Body of pancreas (tissue), 4 donors: ENCODE results near the gene TMCO4. TPM values are rescaled to one million over a fixed set of nuclear protein-coding genes. Genes with fewer than 3 reads are reported as not detected.
"Not testable (repeated sequence)": the region's sequence is repeated elsewhere in the genome, so short reads cannot be mapped to it uniquely, and the experiment has no call there.

ENCODE experiments used
- ATAC-seq: fragments of 150-250 bp; one replicate; pipeline ENCODE4 v1.9.1; 2016
- DNase-seq, 4 donors: peaks; one replicate each; pipeline ENCODE4 v3.0.0-alpha.2; 2019
- H3K27ac ChIP-seq, 4 donors: fragments of 200-600 bp; sonication (generic); 1 replicate in 3 of 4; 2 replicates in 1 of 4; pipeline versions ENCODE4 v1.5.1 to v1.6.1; 2016 to 2019; ENCODE audit warnings: mild to moderate bottlenecking in 1 of 4, mixed read lengths in 1 of 4, moderate library complexity in 1 of 4
- H3K27me3 ChIP-seq, 2 donors: fragments of 200-600 bp; sonication (generic); one replicate each; pipeline ENCODE4 v1.6.0; 2016; ENCODE audit warnings: mild to moderate bottlenecking in 1 of 2
- H3K36me3 ChIP-seq, 2 donors: fragments of 200-600 bp; sonication (generic); replicated peaks in 1 of 2; 2 replicates each; pipeline ENCODE4 v1.5.1; 2016; ENCODE audit warnings: low read depth in 2 of 2; ENCODE audit not compliant: insufficient read depth in 1 of 2
- H3K4me1 ChIP-seq: fragments of 200-600 bp; sonication (generic); one replicate; pipeline ENCODE4 v1.6.0; 2016
- H3K4me3 ChIP-seq, 2 donors: fragments of 200-600 bp; sonication (generic); 1 replicate in 1 of 2; 2 replicates in 1 of 2; pipeline ENCODE4 v1.5.1; 2016 to 2019
- H3K9me3 ChIP-seq, 3 donors: fragments of 200-600 bp; sonication (generic); 1 replicate in 2 of 3; 2 replicates in 1 of 3; pipeline ENCODE4 v1.5.1; 2016
- POLR2A ChIP-seq, 3 donors: fragments of 450-650 bp; IDR thresholded peaks; one replicate each; pipeline ENCODE4 v1.6.1; 2016; ENCODE audit warnings: antibody characterized with exemption in 3 of 3, mild to moderate bottlenecking in 2 of 3
- WGBS, 2 donors: methylation state at CpG; one replicate each; pipeline ENCODE4 v1.1.5; 2017; 5-methylcytosine and 5-hydroxymethylcytosine counted together
- intact Hi-C: fragments of 100-400 bp; cut with DNase I; formaldehyde crosslinking; loops from one replicate; pipeline ENCODE4 v1.15.1; 2023
- total RNA-seq, 2 donors: library from RNA; depleted of rRNA; stranded (reverse); fragments of >200 nt; gene quantifications; one replicate each; pipeline ENCODE4 v1.1.0, GENCODE V29; 2016
- TF ChIP-seq, protein P1 (sequence below), 7 experiments: fragments of 450-650 bp in 4 of 7; fragments of 200-600 bp in 3 of 7; sonication (generic) in 3 of 7; IDR thresholded peaks; one replicate each; pipeline ENCODE4 v1.5.1; 2016 to 2019; ENCODE audit warnings: antibody characterized with exemption in 7 of 7

TMCO4 gene
- total RNA-seq, 2 donors from 2014 or later, result 31.3 to 36.3 TPM

DNA sequence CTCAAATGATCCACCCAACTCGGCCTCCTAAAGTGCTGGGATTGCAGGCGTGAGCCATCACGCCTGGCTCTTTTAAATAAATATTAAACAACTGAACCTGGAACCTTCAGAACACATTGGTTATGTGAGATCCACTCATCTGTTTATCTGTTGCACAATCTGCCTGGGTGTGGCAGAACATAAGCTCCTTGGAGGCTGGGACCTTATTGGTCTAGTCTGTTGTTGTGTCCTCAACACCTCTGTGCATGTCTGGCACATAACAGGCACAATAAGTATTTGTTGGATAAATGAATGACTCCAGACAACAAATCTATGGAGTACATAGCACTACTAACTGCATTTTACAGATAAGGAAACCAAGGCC is 159.7 kb downstream of the TMCO4 start:
- Histone ChIP-seq H3K4me3 (no peak overlapping the region), H3K36me3 (no peaks in the 10 kb centered on the region), H3K27me3 (no peaks in the 10 kb centered on the region), H3K27ac (no peak overlapping the region), H3K4me1 (peaks cover 12% of the 10 kb centered on the region), H3K9me3 (no peaks in the 10 kb centered on the region)
- intact Hi-C loops, result no loop called here
- ATAC-seq (no peak), DNase-seq (no peak)
- 49 to 74% methylated on average over 3 of the region's 3 CpGs for WGBS, 2 donors
- TF ChIP-seq, protein P1, sequence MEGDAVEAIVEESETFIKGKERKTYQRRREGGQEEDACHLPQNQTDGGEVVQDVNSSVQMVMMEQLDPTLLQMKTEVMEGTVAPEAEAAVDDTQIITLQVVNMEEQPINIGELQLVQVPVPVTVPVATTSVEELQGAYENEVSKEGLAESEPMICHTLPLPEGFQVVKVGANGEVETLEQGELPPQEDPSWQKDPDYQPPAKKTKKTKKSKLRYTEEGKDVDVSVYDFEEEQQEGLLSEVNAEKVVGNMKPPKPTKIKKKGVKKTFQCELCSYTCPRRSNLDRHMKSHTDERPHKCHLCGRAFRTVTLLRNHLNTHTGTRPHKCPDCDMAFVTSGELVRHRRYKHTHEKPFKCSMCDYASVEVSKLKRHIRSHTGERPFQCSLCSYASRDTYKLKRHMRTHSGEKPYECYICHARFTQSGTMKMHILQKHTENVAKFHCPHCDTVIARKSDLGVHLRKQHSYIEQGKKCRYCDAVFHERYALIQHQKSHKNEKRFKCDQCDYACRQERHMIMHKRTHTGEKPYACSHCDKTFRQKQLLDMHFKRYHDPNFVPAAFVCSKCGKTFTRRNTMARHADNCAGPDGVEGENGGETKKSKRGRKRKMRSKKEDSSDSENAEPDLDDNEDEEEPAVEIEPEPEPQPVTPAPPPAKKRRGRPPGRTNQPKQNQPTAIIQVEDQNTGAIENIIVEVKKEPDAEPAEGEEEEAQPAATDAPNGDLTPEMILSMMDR (IDR thresholded peaks at IDR 0.05), result no peak
- TF ChIP-seq POLR2A (IDR thresholded peaks at IDR 0.05), result no peak

DNA sequence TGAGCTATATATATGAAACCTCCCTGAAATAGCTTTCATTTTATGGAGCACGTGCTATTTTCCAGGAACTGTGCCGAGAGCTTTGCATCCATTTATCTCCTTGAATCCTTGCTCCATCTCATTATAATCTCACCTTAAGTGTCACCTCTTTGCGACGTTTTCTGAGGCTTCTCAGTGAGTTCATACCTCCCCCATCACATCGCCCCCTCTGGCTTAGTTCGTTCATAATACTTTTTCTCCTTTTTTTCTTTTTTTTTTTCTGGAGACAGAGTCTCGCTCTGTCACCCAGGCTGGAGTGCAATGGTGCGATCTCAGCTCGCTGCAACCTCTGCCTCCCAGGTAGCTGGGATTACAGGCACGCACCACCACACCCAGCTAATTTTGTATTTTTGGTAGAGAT is 160.5 kb downstream of the TMCO4 start:
- ATAC-seq, H3K36me3 ChIP-seq, H3K27ac ChIP-seq, H3K27me3 ChIP-seq, H3K4me1 ChIP-seq, DNase-seq, intact Hi-C loops, H3K4me3 ChIP-seq, H3K9me3 ChIP-seq: not testable (repeated sequence)
- WGBS, 2 donors, result 77 to 79% methylated on average over 10 of the region's 10 CpGs

DNA sequence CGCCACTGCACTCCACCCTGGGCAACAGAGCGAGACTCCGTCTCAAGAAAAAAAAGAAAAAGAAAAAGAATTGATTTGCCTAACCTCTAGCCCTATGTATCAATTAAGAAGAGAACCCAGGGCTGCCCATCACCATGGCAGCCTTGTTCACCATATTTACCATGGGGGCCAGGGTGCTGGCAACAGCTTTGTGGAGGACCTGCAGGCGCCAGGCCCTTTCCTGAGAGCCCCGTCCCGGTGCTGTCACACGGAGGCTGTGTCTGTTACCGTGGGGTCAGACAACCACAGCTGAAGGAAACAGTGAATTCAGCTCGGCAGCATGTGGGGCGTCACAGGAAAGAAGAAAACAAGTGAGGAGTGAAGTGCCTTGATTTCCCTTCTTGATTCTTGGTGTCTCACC is 162.1 kb downstream of the TMCO4 start:
- ATAC-seq (no peak), DNase-seq (no peak)
- Histone ChIP-seq H3K27me3 (no peaks in the 10 kb centered on the region), H3K27ac (no peak overlapping the region), H3K4me3 (no peak overlapping the region), H3K36me3 (no peaks in the 10 kb centered on the region), H3K4me1 (no peaks in the 10 kb centered on the region), H3K9me3 (no peaks in the 10 kb centered on the region)
- WGBS, 2 donors, result 83 to 84% methylated on average over 10 of the region's 10 CpGs
- no peak for TF ChIP-seq POLR2A (IDR thresholded peaks at IDR 0.05)
- intact Hi-C loops, result no loop called here

DNA sequence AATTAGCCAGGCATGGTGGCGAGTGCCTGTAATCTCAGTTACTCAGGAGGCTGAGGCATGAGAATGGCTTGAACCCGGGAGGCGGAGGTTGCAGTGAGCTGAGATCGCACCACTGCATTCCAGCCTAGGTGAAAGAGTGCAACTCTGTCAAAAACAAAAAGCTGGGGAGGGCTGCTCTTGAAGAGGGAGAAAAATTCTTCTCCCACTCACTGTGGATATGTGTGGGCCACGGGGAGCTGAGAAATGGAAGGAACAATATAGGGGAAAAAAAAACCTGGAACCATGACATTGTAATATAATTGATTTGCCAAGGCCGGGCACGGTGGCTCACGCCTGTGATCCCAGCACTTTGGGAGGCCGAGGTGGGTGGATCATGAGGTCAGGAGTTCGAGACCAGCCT is 163.0 kb downstream of the TMCO4 start:
- H3K27me3 ChIP-seq, H3K9me3 ChIP-seq, intact Hi-C loops, H3K4me3 ChIP-seq, DNase-seq, H3K27ac ChIP-seq, ATAC-seq, H3K36me3 ChIP-seq, H3K4me1 ChIP-seq: not testable (repeated sequence)
- WGBS, 2 donors, result 87 to 88% methylated on average over 10 of the region's 10 CpGs

DNA sequence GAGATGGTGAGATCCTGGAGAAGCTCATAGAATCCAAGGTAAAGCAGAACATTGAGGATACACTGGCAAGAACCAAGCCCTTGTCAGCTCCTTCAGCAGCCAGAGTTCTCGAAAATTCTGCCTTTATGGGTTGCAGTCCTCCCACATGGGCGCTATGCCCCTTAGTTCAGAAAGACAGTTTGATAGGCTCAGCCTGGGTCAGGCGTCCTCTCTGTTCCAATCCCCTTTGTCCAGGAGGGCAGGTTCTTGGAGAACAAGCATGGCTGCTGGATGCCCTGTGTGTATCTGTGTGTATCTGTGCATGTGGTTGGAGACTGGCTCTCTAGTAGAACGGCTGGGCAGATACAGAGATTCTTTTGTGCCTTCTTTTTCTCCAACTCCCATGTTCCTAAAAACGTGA is 163.7 kb downstream of the TMCO4 start:
- 78 to 82% methylated on average over 5 of the region's 5 CpGs for WGBS, 2 donors
- H3K27me3 ChIP-seq, result no peaks in the 10 kb centered on the region
- ATAC-seq (no peak), DNase-seq (no peak)
- H3K4me1 ChIP-seq, result no peaks in the 10 kb centered on the region
- TF ChIP-seq, protein P1 (IDR thresholded peaks at IDR 0.05), result no peak
- TF ChIP-seq POLR2A (IDR thresholded peaks at IDR 0.05), result no peak
- no peaks in the 10 kb centered on the region for H3K9me3 ChIP-seq
- intact Hi-C loops, result no loop called here
- H3K4me3 ChIP-seq, result no peak overlapping the region
- H3K36me3 ChIP-seq, result no peaks in the 10 kb centered on the region
- no peak overlapping the region for H3K27ac ChIP-seq

DNA sequence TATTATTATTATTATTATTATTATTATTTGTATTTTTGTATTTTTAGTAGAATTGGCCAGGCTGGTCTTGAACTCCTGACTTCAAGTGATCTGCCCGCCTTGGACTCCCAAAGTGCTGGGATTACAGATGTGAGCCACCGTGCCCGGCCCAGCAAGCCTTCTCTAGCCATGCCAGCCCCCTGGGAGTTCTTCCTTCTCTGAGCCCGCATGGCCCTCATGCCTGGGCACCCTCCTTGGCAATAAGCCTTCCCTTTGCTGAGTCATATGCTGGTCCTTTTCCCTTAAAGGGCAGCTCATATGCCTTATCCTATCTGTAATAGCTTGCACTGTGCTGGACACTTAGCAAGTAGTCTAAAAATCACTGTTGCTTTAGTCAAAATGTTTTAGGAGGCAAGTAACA is 164.1 kb downstream of the TMCO4 start:
- ATAC-seq (no peak), DNase-seq (no peak)
- no peaks in the 10 kb centered on the region for H3K4me1 ChIP-seq
- WGBS, 2 donors, result 88% methylated on average over 3 to 4 of the region's 4 CpGs
- H3K4me3 ChIP-seq, result no peak overlapping the region
- no peaks in the 10 kb centered on the region for H3K36me3 ChIP-seq
- no peaks in the 10 kb centered on the region for H3K27me3 ChIP-seq
- H3K27ac ChIP-seq, result no peak overlapping the region
- no peaks in the 10 kb centered on the region for H3K9me3 ChIP-seq
- intact Hi-C loops, result no loop called here
- no peak for TF ChIP-seq POLR2A (IDR thresholded peaks at IDR 0.05)
- TF ChIP-seq, protein P1 (IDR thresholded peaks at IDR 0.05), result no peak

DNA sequence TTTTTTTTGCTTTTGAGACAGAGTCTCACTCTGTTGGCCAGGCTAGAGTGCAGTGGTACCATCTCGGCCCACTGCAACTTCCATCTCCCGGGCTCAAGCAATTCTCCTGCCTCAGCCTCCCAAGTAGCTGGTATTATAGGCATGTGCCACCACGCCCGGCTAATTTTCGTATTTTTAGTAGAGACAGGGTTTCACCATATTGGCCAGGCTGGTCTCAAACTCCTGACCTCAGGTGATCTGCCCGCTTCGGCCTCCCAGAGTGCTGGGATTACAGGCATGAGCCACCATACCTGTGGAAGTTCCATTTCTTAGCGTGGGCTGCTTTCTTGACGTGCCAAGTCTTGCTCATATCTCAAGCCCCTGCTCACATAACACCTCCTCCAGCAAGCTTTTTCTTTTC is 164.7 kb downstream of the TMCO4 start:
- H3K36me3 ChIP-seq, H3K27ac ChIP-seq, ATAC-seq, DNase-seq, H3K27me3 ChIP-seq, intact Hi-C loops, H3K9me3 ChIP-seq, H3K4me1 ChIP-seq, H3K4me3 ChIP-seq: not testable (repeated sequence)
- WGBS, 2 donors, result 96% methylated on average over 9 of the region's 9 CpGs
